H1 (cell line): ENCODE results near the gene SMARCD1. TPM values are rescaled to one million over a fixed set of nuclear protein-coding genes. Genes with fewer than 3 reads are reported as not detected.

ENCODE experiments used
- ASH2L ChIP-seq: fragments of 200-600, 300-600 bp; sonication (generic); IDR thresholded peaks from one replicate; pipeline ENCODE4 v1.7.1; 2017; ENCODE audit warnings: low read length
- CREB1 ChIP-seq: IDR thresholded peaks from 2 replicates; pipeline ENCODE4 v1.6.1; 2012; ENCODE audit warnings: inconsistent platforms
- HDAC6 ChIP-seq: IDR thresholded peaks from one replicate; pipeline ENCODE4 v1.7.1; 2012; ENCODE audit warnings: low read depth, mild to moderate bottlenecking, inconsistent platforms, low read length, moderate library complexity
- POLR2AphosphoS5 ChIP-seq: IDR thresholded peaks from 2 replicates; pipeline ENCODE4 v1.6.1; 2011; ENCODE audit warnings: low read depth, low read length
- polyA plus RNA-seq, 7 experiments: library from polyadenylated mRNA; depleted of rRNA in 3 of 7; stranded (reverse) in 5 of 7; unstranded in 2 of 7; fragments of >200 nt in 5 of 7; fragments of 200-250 nt in 2 of 7; gene quantifications; 1 replicate in 5 of 7; 2 replicates in 1 of 7; 4 replicates in 1 of 7; pipeline versions ENCODE4 v1.2.1 to v1.2.3, GENCODE V29; 2011 to 2013; ENCODE audit warnings: missing spikeins in 2 of 7, mixed read lengths in 2 of 7
- total RNA-seq: library from RNA; stranded (reverse); fragmentation: NEBNext Ultra II Directional; extraction: Animal tissue kit (Norgen Biotek cat#: 25700); gene quantifications from 2 replicates; pipeline ENCODE4 v1.2.1, GENCODE V29; 2021

SMARCD1 gene
- total and polyA plus RNA-seq, 2 of the 8 experiments (the other 6 are each of a cell fraction or from before 2014, with no cell fraction given), result 128 to 130 TPM

DNA sequence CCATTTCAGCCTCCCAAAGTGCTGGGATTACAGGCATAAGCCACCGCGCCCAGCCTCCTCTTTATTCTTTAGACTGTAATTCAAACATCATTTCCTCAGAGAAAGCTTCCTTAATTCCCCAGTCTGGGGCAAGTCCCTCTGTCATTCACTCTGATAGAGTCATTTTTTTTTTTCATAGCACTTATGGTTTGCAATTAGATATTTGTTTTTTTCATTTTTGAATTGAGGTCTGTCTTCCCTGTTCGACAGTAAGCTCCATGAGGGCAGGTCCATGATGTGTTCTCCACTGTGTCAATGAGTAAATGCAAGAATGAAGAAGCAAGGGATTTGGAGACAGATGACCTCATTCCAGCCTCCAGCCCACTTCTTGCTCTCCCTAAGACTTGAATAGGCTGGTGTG is 15.6 kb upstream of the SMARCD1 start (continued):
- no peak for TF ChIP-seq CREB1
- TF ChIP-seq HDAC6, result no peak
- no peak for TF ChIP-seq ASH2L
- TF ChIP-seq POLR2AphosphoS5, result no peak
